GM08714 (cell line): ENCODE data around the gene NKIRAS2.
"Not testable (repeated sequence)": the region's sequence is repeated elsewhere in the genome, so short reads cannot be mapped to it uniquely, and the experiment has no call there.

ENCODE experiments used
- H3K4me3 ChIP-seq: fragments of 200-500 bp; sonication (Bioruptor generic); 2 replicates; pipeline ENCODE4 v1.5.1; 2014; ENCODE audit warnings: mild to moderate bottlenecking, low read length, inconsistent platforms
- ZNF274 ChIP-seq: IDR thresholded peaks from 2 replicates; pipeline ENCODE4 v1.6.1; 2012; ENCODE audit warnings: mild to moderate bottlenecking, low read depth, low read length

Gene NKIRAS2

GRCh38 chr17:42010898-42011516, 8.9 kb upstream of the NKIRAS2 start:
- H3K4me3 ChIP-seq, result no peak overlapping the region
- TF ChIP-seq ZNF274, result no peak

- H3K4me3 ChIP-seq, result not testable (repeated sequence)
Measured at GRCh38 chr17:42012363-42012762, 7.5 kb upstream of the NKIRAS2 start.

GRCh38 chr17:42013740-42014139, 6.2 kb upstream of the NKIRAS2 start:
- not testable (repeated sequence) for H3K4me3 ChIP-seq

GRCh38 chr17:42016411-42016831, 3.5 kb upstream of the NKIRAS2 start:
- peak overlapping the region; percentile 95 for H3K4me3 ChIP-seq
- TF ChIP-seq ZNF274, result no peak

GRCh38 chr17:42016941-42017865, 2.7 kb upstream of the NKIRAS2 start, which contains the start of gene DNAJC7:
Gene DNAJC7 (minus strand): TSS chr17:42017439. CDS start chr17:42017416, 23 bp downstream.
- peak within 1 kb of the TSS; percentile 95 for H3K4me3 ChIP-seq
- no peak for TF ChIP-seq ZNF274

GRCh38 chr17:42017866-42018200, 2.1 kb upstream of the NKIRAS2 start:
- peak overlapping the region; percentile 95 for H3K4me3 ChIP-seq
- no peak for TF ChIP-seq ZNF274

GRCh38 chr17:42018339-42018738, 1.6 kb upstream of the NKIRAS2 start:
- no peak for TF ChIP-seq ZNF274

GRCh38 chr17:42018988-42019387, 902 bp upstream of the NKIRAS2 start:
- H3K4me3 ChIP-seq, result no peak overlapping the region
- TF ChIP-seq ZNF274, result no peak

More at GRCh38 chr17:42018339-42018738, 1.6 kb upstream of the NKIRAS2 start:
- peak overlapping the region; percentile 95 for H3K4me3 ChIP-seq

- H3K4me3 ChIP-seq, result peak overlapping the region; percentile 99
Measured at GRCh38 chr17:42020845-42021244, 955 bp downstream of the NKIRAS2 start.

GRCh38 chr17:42023524-42024349, 3.8 kb downstream of the NKIRAS2 start:
- TF ChIP-seq ZNF274, result no peak
- H3K4me3 ChIP-seq, result no peak overlapping the region

- no peak overlapping the region for H3K4me3 ChIP-seq
Measured at GRCh38 chr17:42025191-42025579, 5.3 kb downstream of the NKIRAS2 start.

GRCh38 chr17:42025936-42026335, 6.0 kb downstream of the NKIRAS2 start:
- no peak overlapping the region for H3K4me3 ChIP-seq
- no peak for TF ChIP-seq ZNF274

More at GRCh38 chr17:42025191-42025579, 5.3 kb downstream of the NKIRAS2 start:
- no peak for TF ChIP-seq ZNF274

- no peak for TF ChIP-seq ZNF274
Measured at GRCh38 chr17:42026857-42027589, 7.1 kb downstream of the NKIRAS2 start.

GRCh38 chr17:42027590-42027889, 7.7 kb downstream of the NKIRAS2 start:
- no peak overlapping the region for H3K4me3 ChIP-seq
- no peak for TF ChIP-seq ZNF274

More at GRCh38 chr17:42026857-42027589, 7.1 kb downstream of the NKIRAS2 start:
- H3K4me3 ChIP-seq, result no peak overlapping the region
